K562 (cell line): ENCODE measurements around the gene PTPRR. TPM values are rescaled to one million over a fixed set of nuclear protein-coding genes. Genes with fewer than 3 reads are reported as not detected.

ENCODE experiments used
- ATAC-seq: fragments of 200-7000 bp; cut with Tn5 transposase; 3 replicates; pipeline ENCODE4 v1.9.1; 2020; ENCODE audit warnings: moderate library complexity
- BruUV-seq: library from RNA; stranded (reverse); fragments of 400-500 nt; replicated peaks from 2 replicates; lab custom pipeline; 2021; lab: Mats Ljungman, UMichigan
- CTCF ChIA-PET: fragments of 300-600 bp; formaldehyde crosslinking; extraction: SDS; loops from one replicate; lab custom pipeline; 2021; ENCODE audit warnings: low intra/inter-chr PET ratio; lab: Yijun Ruan, JAX
- POLR2A ChIA-PET: fragments of 300-600, 350-650 bp; sonication (Branson Sonifier 250); formaldehyde crosslinking; extraction: SDS; loops from one replicate; lab custom pipeline; 2021; ENCODE audit warnings: antibody characterized with exemption, inconsistent platforms; lab: Yijun Ruan, JAX
- DNase-seq, 4 experiments: peaks; one replicate each; pipeline versions ENCODE4 v3.0.0 to v3.0.0-alpha.2; 2011 to 2018; ENCODE audit warnings: low spot score in 3 of 4, mixed read lengths in 3 of 4; ENCODE audit errors: extremely low read depth in 1 of 4
- FAIRE-seq: peaks from 2 replicates; lab custom pipeline; 2011; peaks lifted over from hg19 to GRCh38; lab: Jason Lieb, UNC
- H2AFZ ChIP-seq: 2 replicates; pipeline ENCODE4 v1.6.0; 2011; ENCODE audit warnings: low read depth, low read length, control low read depth, inconsistent platforms
- H3K27ac ChIP-seq: fragments of 200-600 bp; 3 replicates; pipeline ENCODE4 v1.8.0; 2011; ENCODE audit warnings: low read depth, mild to moderate bottlenecking, control low read depth, inconsistent platforms, low read length, moderate library complexity, mixed read lengths; ENCODE audit errors: extremely low read depth
- H3K27me3 ChIP-seq, 2 experiments: fragments of 300-600 bp in 1 of 2; 2 replicates in 1 of 2; 3 replicates in 1 of 2; pipeline versions ENCODE4 v1.6.0 to v1.8.0; 2011; ENCODE audit warnings: inconsistent platforms in 2 of 2, low read length in 2 of 2, mild to moderate bottlenecking in 1 of 2, mixed read lengths in 1 of 2, moderate library complexity in 1 of 2; ENCODE audit not compliant: control insufficient read depth in 2 of 2, insufficient read depth in 2 of 2
- H3K36me3 ChIP-seq: fragments of 300-600 bp; 3 replicates; pipeline ENCODE4 v1.8.0; 2011; ENCODE audit warnings: mild to moderate bottlenecking, low read length, inconsistent platforms; ENCODE audit not compliant: control insufficient read depth, insufficient read depth
- H3K4me1 ChIP-seq, 2 experiments: fragments of 200-600 bp in 1 of 2; replicated peaks in 1 of 2; 2 replicates in 1 of 2; 3 replicates in 1 of 2; pipeline versions ENCODE4 v1.5.1 to v1.8.0; 2011; ENCODE audit warnings: inconsistent platforms in 2 of 2, low read length in 2 of 2, mild to moderate bottlenecking in 1 of 2, mixed read lengths in 1 of 2, moderate library complexity in 1 of 2; ENCODE audit not compliant: control insufficient read depth in 2 of 2, insufficient read depth in 2 of 2
- H3K4me2 ChIP-seq: 2 replicates; pipeline ENCODE4 v1.6.1; 2011; ENCODE audit warnings: low read length, control low read depth, inconsistent platforms, mixed read lengths; ENCODE audit not compliant: insufficient read depth
- H3K4me3 ChIP-seq: fragments of 200-600 bp; sonication (generic), shearing (Covaris generic); 2 replicates; pipeline ENCODE4 v1.5.1; 2016; ENCODE audit warnings: control low read depth, inconsistent platforms
- H3K79me2 ChIP-seq: fragments of 200-600 bp; 3 replicates; pipeline ENCODE4 v1.8.0; 2011; ENCODE audit warnings: low read length, inconsistent platforms; ENCODE audit not compliant: control insufficient read depth, insufficient read depth
- H3K9ac ChIP-seq, 2 experiments: 2 replicates each; pipeline versions ENCODE4 v1.6.0 to v1.6.1; 2011; ENCODE audit warnings: low read depth in 2 of 2, low read length in 2 of 2, control low read depth in 1 of 2, inconsistent platforms in 1 of 2, mild to moderate bottlenecking in 1 of 2, mixed read lengths in 1 of 2; ENCODE audit not compliant: insufficient read depth in 1 of 2
- H3K9me1 ChIP-seq: one replicate; pipeline ENCODE4 v1.6.0; 2011; ENCODE audit warnings: inconsistent platforms, mild to moderate bottlenecking, low read length, moderate library complexity; ENCODE audit not compliant: control insufficient read depth, insufficient read depth
- H3K9me3 ChIP-seq: replicated peaks from 2 replicates; pipeline ENCODE4 v1.5.1; 2011; ENCODE audit warnings: low read depth, low read length, inconsistent platforms; ENCODE audit not compliant: control insufficient read depth, insufficient read depth
- H4K20me1 ChIP-seq: replicated peaks from 2 replicates; pipeline ENCODE4 v1.6.1; 2011; ENCODE audit warnings: low read length, inconsistent platforms, mixed read lengths; ENCODE audit not compliant: control insufficient read depth, insufficient read depth
- LCOR ChIP-seq: sonication (generic); formaldehyde crosslinking; IDR thresholded peaks from 2 replicates; pipeline ENCODE4 v1.8.0; 2022; ENCODE audit warnings: mild to moderate bottlenecking, missing genetic modification reagents
- REST ChIP-seq, 2 experiments: fragments of 450-650 bp; formaldehyde crosslinking in 1 of 2; IDR thresholded peaks; 2 replicates each; pipeline versions ENCODE4 v1.4.0 to v1.6.1; 2014 to 2020; ENCODE audit warnings: mild to moderate bottlenecking in 2 of 2, borderline replicate concordance in 1 of 2, low read depth in 1 of 2
- ZNF3 ChIP-seq: fragments of 250-450 bp; sonication (Bioruptor Pico); IDR thresholded peaks from 2 replicates; pipeline ENCODE4 v1.5.0; 2021; ENCODE audit warnings: mild to moderate bottlenecking, moderate library complexity
- in situ Hi-C: fragments of 300-500 bp; cut with MboI; formaldehyde crosslinking; loops from 4 replicates; pipeline ENCODE4 v1.15.0; 2018; ENCODE audit warnings: inconsistent platforms, mixed read lengths
- intact Hi-C: fragments of 100-400 bp; cut with micrococcal nuclease; formaldehyde crosslinking; loops from 2 replicates; pipeline ENCODE4 v1.14.2; 2022
- polyA plus RNA-seq, 8 experiments: library from polyadenylated mRNA; depleted of rRNA in 4 of 8; stranded (reverse) in 5 of 8; unstranded in 3 of 8; fragments of >200 nt; fragmentation: Nextera tagmentation in 2 of 8; fragmentation: Illumina TruSeq in 1 of 8; extraction: Ambion mirVana in 2 of 8; extraction: Trizol in 1 of 8; gene quantifications; 2 replicates each; pipeline versions ENCODE4 v1.2.1 to v1.2.3, GENCODE V29; 2011 to 2014; ENCODE audit warnings: inconsistent platforms in 1 of 8, missing spikeins in 1 of 8
- total RNA-seq, 7 experiments: library from RNA; depleted of rRNA in 6 of 7; stranded (reverse); fragments of >200 nt in 6 of 7; fragmentation: Illumina TruSeq in 2 of 7; extraction: Trizol in 2 of 7; gene quantifications; 2 replicates each; pipeline versions ENCODE4 v1.2.1 to v1.2.3, GENCODE V29; 2011 to 2021; ENCODE audit warnings: low replicate concordance in 1 of 7

The PTPRR gene
- total and polyA plus RNA-seq, 9 of the 15 experiments (the other 6 are each of a cell fraction or from before 2014, with no cell fraction given): 6.6 to 41.7 (median 12.3) TPM

GRCh38 chr12:70779250-70779649 is 141.3 kb downstream of the PTPRR start (continued):
- TF ChIP-seq REST (IDR thresholded peaks at IDR 0.05; ENCODE audit: borderline replicate concordance): peak; percentile 31; the same call in 1 of the 2 replicates
- TF ChIP-seq REST (CRISPR knock-in tag; IDR thresholded peaks at IDR 0.05; ENCODE audit: low read depth): no peak

GRCh38 chr12:70774055-70774454 is 146.5 kb downstream of the PTPRR start:
- Histone ChIP-seq H4K20me1 (no peaks in the 10 kb centered on the region), H2AFZ (no peak overlapping the region), H3K79me2 (no peaks in the 10 kb centered on the region), H3K9ac (no peak overlapping the region), H3K36me3 (no peaks in the 10 kb centered on the region), H3K4me3 (no peak overlapping the region), H3K9me1 (no peaks in the 10 kb centered on the region), H3K9me3 (no peaks in the 10 kb centered on the region), H3K27me3 (no peaks in the 10 kb centered on the region), H3K4me2 (no peak overlapping the region), H3K27ac (no peak overlapping the region), H3K4me1 (no peaks in the 10 kb centered on the region)
- TF ChIP-seq LCOR (CRISPR knock-in tag) (no peak), ZNF3 (CRISPR knock-in tag) (no peak)
- ATAC-seq (no peak), DNase-seq (no peak), FAIRE-seq (no peak)
- CTCF ChIA-PET: no interaction called here
- POLR2A ChIA-PET: no interaction called here
- in situ Hi-C loops: no loop called here
- intact Hi-C loops: no loop called here
- no TSS peak for BruUV-seq
